Sigmoid colon (tissue), 4 donors: Measurements from ENCODE around the gene CTNNA2.

Experiments used
- CTCF ChIP-seq, 4 experiments: fragments of 450-650 bp in 3 of 4; fragments of 200-600 bp in 1 of 4; IDR thresholded peaks; one replicate each; pipeline ENCODE4 v1.5.1; 2016 to 2019; ENCODE audit warnings: antibody characterized with exemption in 4 of 4, mild to moderate bottlenecking in 3 of 4, moderate library complexity in 2 of 4
- EP300 ChIP-seq, 4 donors: sonication (generic); formaldehyde crosslinking; IDR thresholded peaks; one replicate each; pipeline ENCODE4 v1.6.1; 2017; ENCODE audit warnings: antibody characterized with exemption in 4 of 4
- POLR2A ChIP-seq, 2 donors: fragments of 450-650 bp; IDR thresholded peaks; one replicate each; pipeline ENCODE4 v1.6.1; 2016; ENCODE audit warnings: antibody characterized with exemption in 2 of 2, mild to moderate bottlenecking in 2 of 2, moderate library complexity in 2 of 2

GRCh38 chr2:80136338-80136737 is 623.5 kb downstream of the CTNNA2 start:
- no peak for TF ChIP-seq POLR2A (IDR thresholded peaks at IDR 0.05)
- no peak for TF ChIP-seq CTCF (IDR thresholded peaks at IDR 0.05)
- TF ChIP-seq EP300 (IDR thresholded peaks at IDR 0.05) = no peak
